Neural progenitor cell (in vitro differentiated cells): ENCODE data around the gene DDX11. TPM values are rescaled to one million over a fixed set of nuclear protein-coding genes. Genes with fewer than 3 reads are reported as not detected.

Source experiments
- DNase-seq: peaks from one replicate; pipeline ENCODE4 v3.0.0-alpha.2; 2016; ENCODE audit warnings: low spot score
- H2AFZ ChIP-seq: fragments of 200-600 bp; sonication (generic); replicated peaks from 2 replicates; pipeline ENCODE4 v1.6.1; 2016; ENCODE audit warnings: antibody characterized with exemption
- H3F3A ChIP-seq: fragments of 200-600 bp; sonication (generic); 2 replicates; pipeline ENCODE4 v1.6.1; 2016; ENCODE audit warnings: antibody characterized with exemption, low read depth
- H3K27ac ChIP-seq: fragments of 200-600 bp; sonication (generic); 2 replicates; pipeline ENCODE4 v1.5.1; 2016; ENCODE audit warnings: mild to moderate bottlenecking
- H3K27me3 ChIP-seq: fragments of 200-600 bp; sonication (generic); 2 replicates; pipeline ENCODE4 v1.6.1; 2016; ENCODE audit warnings: mild to moderate bottlenecking, moderate library complexity
- H3K36me3 ChIP-seq: fragments of 200-600 bp; sonication (generic); 2 replicates; pipeline ENCODE4 v1.5.1; 2016
- H3K4me1 ChIP-seq: fragments of 200-600 bp; sonication (generic); 2 replicates; pipeline ENCODE4 v1.6.1; 2016; ENCODE audit warnings: mixed run types
- H3K4me2 ChIP-seq: fragments of 200-600 bp; sonication (generic); 2 replicates; pipeline ENCODE4 v1.6.1; 2016
- H3K4me3 ChIP-seq: fragments of 200-600 bp; sonication (generic); 2 replicates; pipeline ENCODE4 v1.5.1; 2016
- H3K79me2 ChIP-seq: fragments of 200-600 bp; sonication (generic); 2 replicates; pipeline ENCODE4 v1.6.1; 2016; ENCODE audit warnings: low read depth
- H3K9ac ChIP-seq: fragments of 200-600 bp; sonication (generic); 2 replicates; pipeline ENCODE4 v1.6.1; 2016
- H3K9me3 ChIP-seq: fragments of 200-600 bp; sonication (generic); 2 replicates; pipeline ENCODE4 v1.5.1; 2016; ENCODE audit warnings: low read depth
- H4K20me1 ChIP-seq: fragments of 200-600 bp; sonication (generic); 2 replicates; pipeline ENCODE4 v1.6.1; 2016; ENCODE audit warnings: low read depth
- H3K27ac Mint-ChIP-seq: 3 replicates; pipeline ENCODE4 v1.8.0; 2021; ENCODE audit warnings: mixed read lengths
- H3K27me3 Mint-ChIP-seq: 2 replicates; pipeline ENCODE4 v1.8.0; 2022; ENCODE audit warnings: low read depth, mild to moderate bottlenecking, inconsistent platforms, moderate library complexity, mixed read lengths; ENCODE audit not compliant: insufficient read depth
- H3K36me3 Mint-ChIP-seq: 3 replicates; pipeline ENCODE4 v1.8.0; 2021; ENCODE audit warnings: mixed read lengths
- H3K4me1 Mint-ChIP-seq: 3 replicates; pipeline ENCODE4 v1.8.0; 2021; ENCODE audit warnings: mixed read lengths
- H3K4me3 Mint-ChIP-seq: 3 replicates; pipeline ENCODE4 v1.8.0; 2021; ENCODE audit warnings: mild to moderate bottlenecking, moderate library complexity, mixed read lengths
- H3K9me3 Mint-ChIP-seq: 3 replicates; pipeline ENCODE4 v1.8.0; 2020; ENCODE audit warnings: mixed read lengths
- CTCF ChIP-seq: fragments of 200-600 bp; sonication (generic); IDR thresholded peaks from 2 replicates; pipeline ENCODE4 v1.5.1; 2017; ENCODE audit warnings: antibody characterized with exemption, mild to moderate bottlenecking
- EZH2 ChIP-seq: fragments of 200-600 bp; sonication (generic); IDR thresholded peaks from 2 replicates; pipeline ENCODE4 v1.6.1; 2017; ENCODE audit warnings: antibody characterized with exemption, mild to moderate bottlenecking, moderate library complexity
- EZH2phosphoT487 ChIP-seq: fragments of 200-600 bp; sonication (generic); IDR thresholded peaks from 2 replicates; pipeline ENCODE4 v1.6.1; 2017; ENCODE audit warnings: antibody characterized with exemption
- total RNA-seq: library from RNA; depleted of rRNA; stranded (reverse); fragments of >200 nt; gene quantifications from 2 replicates; pipeline ENCODE4 v1.2.3, GENCODE V29; 2015; ENCODE audit warnings: low replicate concordance

DDX11 gene
- total RNA-seq, 1 donor from 2014 or later, result 80.1 TPM

GRCh38 chr12:31029916-31030562, 43.6 kb upstream of the DDX11 start:
- TF ChIP-seq EZH2 (no peak), CTCF (no peak), EZH2phosphoT487 (no peak)
- Histone ChIP-seq H3K79me2 (no peaks in the 10 kb centered on the region), H2AFZ (no peak overlapping the region), H3K4me3 (no peak overlapping the region), H3K4me2 (no peak overlapping the region), H4K20me1 (no peaks in the 10 kb centered on the region), H3K36me3 (no peaks in the 10 kb centered on the region), H3F3A (no peaks in the 10 kb centered on the region), H3K4me1 (no peaks in the 10 kb centered on the region), H3K27ac (no peak overlapping the region), H3K27me3 (no peaks in the 10 kb centered on the region), H3K9ac (no peak overlapping the region), H3K9me3 (no peaks in the 10 kb centered on the region)
- peaks cover 5% of the 10 kb centered on the region for H3K27me3 Mint-ChIP-seq
- H3K27ac Mint-ChIP-seq, result no peak overlapping the region
- DNase-seq, result no peak
- peaks cover 2% of the 10 kb centered on the region for H3K36me3 Mint-ChIP-seq
- no peak overlapping the region for H3K4me3 Mint-ChIP-seq
- peaks cover 19% of the 10 kb centered on the region for H3K4me1 Mint-ChIP-seq
- H3K9me3 Mint-ChIP-seq, result peaks cover 6% of the 10 kb centered on the region

- no peak overlapping the region for H3K27ac Mint-ChIP-seq
Observed at GRCh38 chr12:31031951-31032335, 41.7 kb upstream of the DDX11 start.

GRCh38 chr12:31033146-31033545, 40.5 kb upstream of the DDX11 start:
- no peaks in the 10 kb centered on the region for H3K79me2 ChIP-seq
- no peak overlapping the region for H3K9ac ChIP-seq
- Mint-ChIP-seq H3K4me1 (peaks cover 16% of the 10 kb centered on the region), H3K27me3 (peaks cover 13% of the 10 kb centered on the region), H3K4me3 (no peak overlapping the region), H3K36me3 (no peaks in the 10 kb centered on the region), H3K27ac (no peak overlapping the region), H3K9me3 (no peaks in the 10 kb centered on the region)
- no peaks in the 10 kb centered on the region for H4K20me1 ChIP-seq
- no peaks in the 10 kb centered on the region for H3K9me3 ChIP-seq
- no peak overlapping the region for H3K4me2 ChIP-seq
- H3F3A ChIP-seq, result no peaks in the 10 kb centered on the region
- TF ChIP-seq EZH2, result no peak
- TF ChIP-seq EZH2phosphoT487, result no peak
- TF ChIP-seq CTCF, result no peak
- H3K4me1 ChIP-seq, result no peaks in the 10 kb centered on the region
- H3K27ac ChIP-seq, result no peak overlapping the region
- DNase-seq, result no peak
- H3K27me3 ChIP-seq, result no peaks in the 10 kb centered on the region
- no peaks in the 10 kb centered on the region for H3K36me3 ChIP-seq
- no peak overlapping the region for H3K4me3 ChIP-seq
- H2AFZ ChIP-seq, result no peak overlapping the region

More at GRCh38 chr12:31031951-31032335, 41.7 kb upstream of the DDX11 start:
- Histone ChIP-seq H3K4me2 (no peak overlapping the region), H2AFZ (no peak overlapping the region), H3K27ac (no peak overlapping the region), H3K79me2 (no peaks in the 10 kb centered on the region), H3K36me3 (no peaks in the 10 kb centered on the region), H3K9me3 (no peaks in the 10 kb centered on the region), H3F3A (no peaks in the 10 kb centered on the region), H3K4me3 (no peak overlapping the region), H3K27me3 (no peaks in the 10 kb centered on the region), H3K4me1 (no peaks in the 10 kb centered on the region), H3K9ac (no peak overlapping the region), H4K20me1 (no peaks in the 10 kb centered on the region)
- no peak overlapping the region for H3K4me3 Mint-ChIP-seq
- no peak for DNase-seq
- H3K27me3 Mint-ChIP-seq, result peaks cover 8% of the 10 kb centered on the region
- peaks cover 2% of the 10 kb centered on the region for H3K9me3 Mint-ChIP-seq
- H3K4me1 Mint-ChIP-seq, result peaks cover 19% of the 10 kb centered on the region
- no peaks in the 10 kb centered on the region for H3K36me3 Mint-ChIP-seq
- TF ChIP-seq EZH2 (no peak), CTCF (no peak), EZH2phosphoT487 (no peak)
